ENCODE data around the gene TCF19. TPM values are rescaled to one million over a fixed set of nuclear protein-coding genes. Genes with fewer than 3 reads are reported as not detected.
"Not testable (repeated sequence)": the region's sequence is repeated elsewhere in the genome, so short reads cannot be mapped to it uniquely, and the experiment has no call there.

Gene TCF19
- total RNA-seq, 1 experiment from 2014 or later = 26.0 TPM

- Histone ChIP-seq H3K4me3 (no peak overlapping the region), H2AFZ (no peak overlapping the region), H3K36me3 (ENCODE audit: low read depth) (no peaks in the 10 kb centered on the region), H3K9me3 (ENCODE audit: insufficient read depth, low read depth) (no peaks in the 10 kb centered on the region), H3K9me2 (ENCODE audit: insufficient read depth) (no peaks in the 10 kb centered on the region), H4K20me1 (ENCODE audit: insufficient read depth) (no peaks in the 10 kb centered on the region; the same call in 1 of the 2 replicates), H3K4me1 (replicated peaks; ENCODE audit: insufficient read depth) (peaks cover 16% of the 10 kb centered on the region), H3K79me2 (ENCODE audit: low read depth) (no peaks in the 10 kb centered on the region), H3K4me2 (no peak overlapping the region), H3K27me3 (ENCODE audit: insufficient read depth, low read depth) (no peaks in the 10 kb centered on the region), H3F3A (ENCODE audit: insufficient read depth, low read depth) (no peaks in the 10 kb centered on the region), H3K27ac (no peak overlapping the region)
- intact Hi-C loops (cut with micrococcal nuclease; ENCODE audit: unreplicated experiment) = no loop called here
- CTCF ChIA-PET = no interaction called here
- DNase-seq = no peak
- no peak for TF ChIP-seq CTCF (conservative IDR thresholded peaks at IDR 0.05)
- no peak for TF ChIP-seq EZH2 (IDR thresholded peaks at IDR 0.05; ENCODE audit: low read depth)
- POLR2A ChIA-PET (ENCODE audit: unreplicated experiment) = no interaction called here
- BruUV-seq (replicated peaks) = no TSS peak
Measured at GRCh38 chr6:31161216-31162126, 3.1 kb downstream of the TCF19 start.

DNA sequence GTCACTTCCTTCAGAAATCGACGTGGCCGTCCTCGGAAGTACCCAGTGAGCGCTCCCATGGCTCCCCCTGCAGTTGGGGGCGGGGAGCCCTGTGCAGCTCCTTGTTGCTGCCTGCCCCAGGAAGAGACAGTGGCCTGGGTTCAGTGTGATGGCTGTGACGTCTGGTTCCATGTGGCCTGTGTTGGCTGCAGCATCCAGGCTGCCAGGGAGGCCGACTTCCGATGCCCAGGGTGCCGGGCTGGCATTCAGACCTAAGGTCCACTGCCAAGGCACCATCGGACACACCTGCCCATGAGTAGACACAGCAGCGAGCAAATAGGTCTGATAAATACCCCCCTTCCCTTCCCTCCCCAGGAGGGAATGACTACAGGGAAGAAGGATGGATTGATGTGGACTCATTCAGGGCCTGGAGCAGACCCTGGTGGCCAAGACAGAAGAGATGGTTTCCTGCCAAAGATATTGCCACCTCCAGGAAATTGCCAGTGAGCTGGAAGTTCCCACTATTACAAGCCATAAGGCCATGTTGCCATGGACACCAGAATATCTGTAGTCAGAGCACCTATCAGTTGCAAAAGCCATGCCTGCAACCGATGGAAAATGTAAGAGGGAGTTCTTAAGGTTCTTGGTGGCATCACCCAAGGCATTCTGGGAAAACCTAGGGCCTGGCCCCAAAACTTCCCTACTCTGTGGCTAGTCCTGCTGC, 4.2 kb downstream of the TCF19 start:
- H4K20me1 ChIP-seq (ENCODE audit: insufficient read depth) = no peaks in the 10 kb centered on the region; the same call in 1 of the 2 replicates
- H3F3A ChIP-seq (ENCODE audit: insufficient read depth, low read depth) = no peaks in the 10 kb centered on the region
- ChIA-PET POLR2A (ENCODE audit: unreplicated experiment) (no interaction called here), CTCF (no interaction called here)
- no peak overlapping the region for H3K4me3 ChIP-seq
- no peaks in the 10 kb centered on the region for H3K79me2 ChIP-seq (ENCODE audit: low read depth)
- no peak overlapping the region for H2AFZ ChIP-seq
- intact Hi-C loops (cut with micrococcal nuclease; ENCODE audit: unreplicated experiment) = no loop called here
- no peaks in the 10 kb centered on the region for H3K9me3 ChIP-seq (ENCODE audit: insufficient read depth, low read depth)
- no peaks in the 10 kb centered on the region for H3K36me3 ChIP-seq (ENCODE audit: low read depth)
- no peak overlapping the region for H3K4me2 ChIP-seq
- no TSS peak for BruUV-seq (replicated peaks)
- no peaks in the 10 kb centered on the region for H3K9me2 ChIP-seq (ENCODE audit: insufficient read depth)
- H3K27me3 ChIP-seq (ENCODE audit: insufficient read depth, low read depth) = no peaks in the 10 kb centered on the region
- peaks cover 8% of the 10 kb centered on the region for H3K4me1 ChIP-seq (replicated peaks; ENCODE audit: insufficient read depth)
- no peak for DNase-seq
- no peak for TF ChIP-seq EZH2 (IDR thresholded peaks at IDR 0.05; ENCODE audit: low read depth)
- TF ChIP-seq CTCF (conservative IDR thresholded peaks at IDR 0.05) = no peak
- no peak overlapping the region for H3K27ac ChIP-seq

DNA sequence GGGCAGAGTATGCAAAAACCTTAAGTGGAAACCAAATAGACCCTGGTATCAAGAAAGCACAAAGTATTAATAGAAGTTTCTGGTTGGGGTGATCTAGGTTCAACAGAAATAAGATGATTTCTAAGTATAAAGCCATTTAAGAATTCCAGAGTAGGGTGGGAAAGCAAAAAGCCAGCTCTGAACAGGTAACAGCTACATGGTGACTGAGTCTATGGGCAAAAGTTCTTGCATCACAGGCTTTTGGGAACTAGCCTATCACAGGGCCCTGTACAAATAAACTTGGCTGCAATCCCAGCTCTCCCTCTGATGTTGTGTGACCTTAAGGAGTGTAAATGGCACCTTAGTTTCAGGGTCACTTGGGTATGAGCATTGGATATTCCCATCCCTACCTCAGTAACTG, 5.5 kb downstream of the TCF19 start:
- Histone ChIP-seq H3K4me2 (no peak overlapping the region), H3K4me1 (replicated peaks; ENCODE audit: insufficient read depth) (peaks cover 13% of the 10 kb centered on the region), H3K9me3 (ENCODE audit: insufficient read depth, low read depth) (no peaks in the 10 kb centered on the region), H3K27ac (no peak overlapping the region), H3F3A (ENCODE audit: insufficient read depth, low read depth) (peaks cover 7% of the 10 kb centered on the region; the same call in 1 of the 2 replicates), H3K27me3 (ENCODE audit: insufficient read depth, low read depth) (no peaks in the 10 kb centered on the region), H3K36me3 (ENCODE audit: low read depth) (no peaks in the 10 kb centered on the region), H3K79me2 (ENCODE audit: low read depth) (no peaks in the 10 kb centered on the region), H2AFZ (no peak overlapping the region), H4K20me1 (ENCODE audit: insufficient read depth) (no peaks in the 10 kb centered on the region; the same call in 1 of the 2 replicates), H3K4me3 (no peak overlapping the region), H3K9me2 (ENCODE audit: insufficient read depth) (no peaks in the 10 kb centered on the region)
- BruUV-seq (replicated peaks) = no TSS peak
- ChIA-PET CTCF (interaction anchor here (0.6 kb wide), 1 partner anchor 407 kb away, joined by 3 read pairs; no protein-coding TSS in a partner anchor), POLR2A (ENCODE audit: unreplicated experiment) (no interaction called here)
- no peak for DNase-seq
- intact Hi-C loops (cut with micrococcal nuclease; ENCODE audit: unreplicated experiment) = no loop called here
- TF ChIP-seq EZH2 (IDR thresholded peaks at IDR 0.05; ENCODE audit: low read depth) = no peak
- TF ChIP-seq CTCF (conservative IDR thresholded peaks at IDR 0.05) = no peak

GRCh38 chr6:31164475-31165063, 6.2 kb downstream of the TCF19 start:
- CTCF ChIA-PET = interaction anchor here (0.6 kb wide), 1 partner anchor 406 kb away, joined by 3 read pairs; no protein-coding TSS in a partner anchor
- H3K9me3 ChIP-seq (ENCODE audit: insufficient read depth, low read depth); H2AFZ ChIP-seq; DNase-seq; H3K27me3 ChIP-seq (ENCODE audit: insufficient read depth, low read depth); BruUV-seq (replicated peaks); H3K27ac ChIP-seq; H4K20me1 ChIP-seq (ENCODE audit: insufficient read depth); H3K79me2 ChIP-seq (ENCODE audit: low read depth); H3K4me3 ChIP-seq; intact Hi-C loops (cut with micrococcal nuclease; ENCODE audit: unreplicated experiment); H3K9me2 ChIP-seq (ENCODE audit: insufficient read depth); H3K36me3 ChIP-seq (ENCODE audit: low read depth); POLR2A ChIA-PET (ENCODE audit: unreplicated experiment); H3K4me2 ChIP-seq: not testable (repeated sequence)
- peaks cover 13% of the 10 kb centered on the region for H3K4me1 ChIP-seq (replicated peaks; ENCODE audit: insufficient read depth)
- peaks cover 13% of the 10 kb centered on the region; the same call in 1 of the 2 replicates for H3F3A ChIP-seq (ENCODE audit: insufficient read depth, low read depth)

All from PC-9 (cell line).